ENCODE results near the gene ERCC4. TPM values are rescaled to one million over a fixed set of nuclear protein-coding genes. Genes with fewer than 3 reads are reported as not detected.

Gene ERCC4
- polyA plus RNA-seq, 3 donors, result 1.8 to 11.8 (median 5.9) TPM

GRCh38 chr16:13997933-13998332 is 78.0 kb downstream of the ERCC4 start:
- H3K27me3 Mint-ChIP-seq (ENCODE audit: low read depth in 3 of 3), result peaks cover 5 to 12% (median 6%) of the 10 kb centered on the region in 3 donors
- H3K79me2 ChIP-seq (ENCODE audit: insufficient read depth, low read length), result no peaks in the 10 kb centered on the region
- H2AFZ ChIP-seq (ENCODE audit: insufficient read depth, low read depth, low read length, poor library complexity, severe bottlenecking), result no peak overlapping the region
- no peak for TF ChIP-seq CTCF (IDR thresholded peaks at IDR 0.05)
- no peaks in the 10 kb centered on the region for H3K27me3 ChIP-seq (ENCODE audit: control insufficient read depth in 2 of 2, insufficient read depth in 2 of 2, low read length in 2 of 2)
- 48% methylated on average over 3 of the region's 5 CpGs for WGBS (ENCODE audit: insufficient coverage)
- no peak overlapping the region for H3K27ac Mint-ChIP-seq
- peaks cover 5 to 12% of the 10 kb centered on the region in 2 donors for H3K4me1 ChIP-seq (ENCODE audit: control insufficient read depth in 1 of 2, insufficient read depth in 2 of 2, low read length in 2 of 2)
- H3K4me3 Mint-ChIP-seq, result no peak overlapping the region
- no peaks in the 10 kb centered on the region for H3K36me3 Mint-ChIP-seq
- H4K20me1 ChIP-seq (ENCODE audit: insufficient read depth, low read length), result no peaks in the 10 kb centered on the region
- H3K4me1 Mint-ChIP-seq, result peaks cover 14% of the 10 kb centered on the region
- no peak overlapping the region for H3K4me2 ChIP-seq (replicated peaks; ENCODE audit: extremely low read depth, low read length, poor library complexity, severe bottlenecking)
- H3K4me3 ChIP-seq (replicated peaks in 1 of 3; ENCODE audit: low read depth in 2 of 3, low read length in 3 of 3), result no peak overlapping the region
- H3K9me3 ChIP-seq (replicated peaks in 1 of 2; ENCODE audit: control insufficient read depth in 1 of 2, insufficient read depth in 1 of 2, low read length in 2 of 2), result no peaks in the 10 kb centered on the region
- H3K9me3 Mint-ChIP-seq, result no peaks in the 10 kb centered on the region
- H3K36me3 ChIP-seq (replicated peaks in 1 of 2; ENCODE audit: control insufficient read depth in 1 of 2, insufficient read depth in 2 of 2, low read length in 2 of 2), result no peaks in the 10 kb centered on the region
- intact Hi-C loops (cut with micrococcal nuclease), result no loop called here
- H3K9ac ChIP-seq (ENCODE audit: insufficient read depth, low read length, poor library complexity, severe bottlenecking), result no peak overlapping the region
- H3K27ac ChIP-seq (ENCODE audit: low read depth in 1 of 2, low read length in 2 of 2), result no peak overlapping the region
- no peak for DNase-seq

GRCh38 chr16:13999071-13999894 is 79.3 kb downstream of the ERCC4 start:
- H3K9me3 Mint-ChIP-seq, result no peaks in the 10 kb centered on the region
- Histone ChIP-seq H3K4me3 (replicated peaks in 1 of 3; ENCODE audit: low read depth in 2 of 3, low read length in 3 of 3) (no peak overlapping the region), H3K4me2 (replicated peaks; ENCODE audit: extremely low read depth, low read length, poor library complexity, severe bottlenecking) (no peak overlapping the region), H3K79me2 (ENCODE audit: insufficient read depth, low read length) (no peaks in the 10 kb centered on the region), H3K36me3 (replicated peaks in 1 of 2; ENCODE audit: control insufficient read depth in 1 of 2, insufficient read depth in 2 of 2, low read length in 2 of 2) (no peaks in the 10 kb centered on the region), H2AFZ (ENCODE audit: insufficient read depth, low read depth, low read length, poor library complexity, severe bottlenecking) (no peak overlapping the region), H3K9me3 (replicated peaks in 1 of 2; ENCODE audit: control insufficient read depth in 1 of 2, insufficient read depth in 1 of 2, low read length in 2 of 2) (no peaks in the 10 kb centered on the region), H3K27ac (ENCODE audit: low read depth in 1 of 2, low read length in 2 of 2) (no peak overlapping the region), H4K20me1 (ENCODE audit: insufficient read depth, low read length) (no peaks in the 10 kb centered on the region), H3K9ac (ENCODE audit: insufficient read depth, low read length, poor library complexity, severe bottlenecking) (no peak overlapping the region), H3K27me3 (ENCODE audit: control insufficient read depth in 2 of 2, insufficient read depth in 2 of 2, low read length in 2 of 2) (no peaks in the 10 kb centered on the region), H3K4me1 (ENCODE audit: control insufficient read depth in 1 of 2, insufficient read depth in 2 of 2, low read length in 2 of 2) (peaks cover 17 to 25% of the 10 kb centered on the region in 2 donors)
- H3K4me1 Mint-ChIP-seq, result peaks cover 26% of the 10 kb centered on the region
- DNase-seq, result no peak
- 100% methylated on average over 3 of the region's 10 CpGs for WGBS (ENCODE audit: insufficient coverage)
- H3K4me3 Mint-ChIP-seq, result no peak overlapping the region
- intact Hi-C loops (cut with micrococcal nuclease), result no loop called here
- TF ChIP-seq CTCF (IDR thresholded peaks at IDR 0.05), result no peak
- no peak overlapping the region for H3K27ac Mint-ChIP-seq
- no peaks in the 10 kb centered on the region for H3K36me3 Mint-ChIP-seq
- peaks cover 5 to 10% (median 8%) of the 10 kb centered on the region in 3 donors for H3K27me3 Mint-ChIP-seq (ENCODE audit: low read depth in 3 of 3)
